Measurements from ENCODE around the gene PLAGL1.
"Not testable (repeated sequence)": the region's sequence is repeated elsewhere in the genome, so short reads cannot be mapped to it uniquely, and the experiment has no call there.

Gene PLAGL1

GRCh38 chr6:143934867-143935266, 73.2 kb downstream of the PLAGL1 start:
- DNase-seq: no peak

GRCh38 chr6:143934331-143934730, 73.7 kb downstream of the PLAGL1 start:
- no peak for DNase-seq

GRCh38 chr6:143929975-143930374, 78.1 kb downstream of the PLAGL1 start:
- DNase-seq: no peak

- DNase-seq: no peak
These were observed 79.2 kb downstream of the PLAGL1 start for GRCh38 chr6:143928853-143929252.

- DNase-seq: not testable (repeated sequence)
These were observed 91.0 kb downstream of the PLAGL1 start for GRCh38 chr6:143917026-143917425.

GRCh38 chr6:143912671-143913070, 95.4 kb downstream of the PLAGL1 start:
- no peak for DNase-seq

GRCh38 chr6:143911028-143911427, 97.0 kb downstream of the PLAGL1 start:
- no peak for DNase-seq

- DNase-seq: no peak
These were observed 105.2 kb downstream of the PLAGL1 start for GRCh38 chr6:143902827-143903226.

GRCh38 chr6:143901885-143902750, 105.9 kb downstream of the PLAGL1 start:
- DNase-seq: no peak

GRCh38 chr6:143900358-143900757, 107.7 kb downstream of the PLAGL1 start:
- no peak for DNase-seq

GRCh38 chr6:143896126-143896860, 111.8 kb downstream of the PLAGL1 start:
- no peak for DNase-seq

GRCh38 chr6:143894655-143895054, 113.4 kb downstream of the PLAGL1 start:
- DNase-seq: no peak

Data from NCI-H2171 treated with DMSO at 0.1 percent for 48 hours (cell line).